ENCODE results near the gene SYNE3. TPM values are rescaled to one million over a fixed set of nuclear protein-coding genes. Genes with fewer than 3 reads are reported as not detected.

The SYNE3 gene
- total RNA-seq, 2 experiments from 2014 or later = 91.5 TPM

GRCh38 chr14:95493976-95494375 lies 22.5 kb downstream of the SYNE3 start:
- Mint-ChIP-seq H3K9me3 (ENCODE audit: insufficient read depth) (peaks cover 7% of the 10 kb centered on the region), H3K27ac (peak overlapping the region; percentile 31), H3K4me3 (no peak overlapping the region), H3K4me1 (ENCODE audit: low read depth) (peaks cover 54% of the 10 kb centered on the region), H3K36me3 (ENCODE audit: low read depth) (peaks cover 51% of the 10 kb centered on the region), H3K27me3 (ENCODE audit: low read depth) (no peaks in the 10 kb centered on the region)
- no peak for ATAC-seq
- no peak for DNase-seq
- ChIA-PET POLR2A (interaction anchor here (1.3 to 3.3 kb wide), 3 partner anchors 14 to 42 kb away, joined by 3 to 22 read pairs (median 6); partner anchors contain the start of gene GLRX5), CTCF (interaction anchor here (0.9 to 1.9 kb wide), 3 partner anchors 30 to 61 kb away, joined by 3 to 6 read pairs (median 3); no protein-coding TSS in a partner anchor)

- H3K4me3 Mint-ChIP-seq = no peak overlapping the region
- DNase-seq = no peak
- peaks cover 49% of the 10 kb centered on the region for H3K4me1 Mint-ChIP-seq (ENCODE audit: low read depth)
- H3K27ac Mint-ChIP-seq = no peak overlapping the region
- POLR2A ChIA-PET = interaction anchor here (1.0 to 3.3 kb wide), 4 partner anchors 13 to 42 kb away, joined by 3 to 22 read pairs (median 5); partner anchors contain the start of gene GLRX5
- no peak for ATAC-seq
- H3K27me3 Mint-ChIP-seq (ENCODE audit: low read depth) = no peaks in the 10 kb centered on the region
- H3K9me3 Mint-ChIP-seq (ENCODE audit: insufficient read depth) = peaks cover 7% of the 10 kb centered on the region
- H3K36me3 Mint-ChIP-seq (ENCODE audit: low read depth) = peaks cover 47% of the 10 kb centered on the region
- CTCF ChIA-PET = interaction anchor here (0.9 to 2.0 kb wide), 4 partner anchors 30 to 60 kb away, joined by 3 to 7 read pairs (median 4); no protein-coding TSS in a partner anchor
Observed at GRCh38 chr14:95493503-95493902, 22.9 kb downstream of the SYNE3 start.

- H3K27ac Mint-ChIP-seq = no peak overlapping the region
- DNase-seq (no peak), ATAC-seq (no peak)
- ChIA-PET CTCF (interaction anchor here (0.7 to 4.1 kb wide), 5 partner anchors 24 to 50 kb away, joined by 3 to 19 read pairs (median 3); no protein-coding TSS in a partner anchor), POLR2A (interaction anchor here (1.1 kb wide), 1 partner anchor 15 kb away, joined by 3 read pairs; no protein-coding TSS in a partner anchor)
- no peaks in the 10 kb centered on the region for H3K27me3 Mint-ChIP-seq (ENCODE audit: low read depth)
- no peak overlapping the region for H3K4me3 Mint-ChIP-seq
- peaks cover 7% of the 10 kb centered on the region for H3K9me3 Mint-ChIP-seq (ENCODE audit: insufficient read depth)
- peaks cover 50% of the 10 kb centered on the region for H3K36me3 Mint-ChIP-seq (ENCODE audit: low read depth)
- H3K4me1 Mint-ChIP-seq (ENCODE audit: low read depth) = peaks cover 39% of the 10 kb centered on the region
Observed at GRCh38 chr14:95491936-95492608, 24.4 kb downstream of the SYNE3 start.

- no peak overlapping the region for H3K4me3 Mint-ChIP-seq
- peaks cover 45% of the 10 kb centered on the region for H3K36me3 Mint-ChIP-seq (ENCODE audit: low read depth)
- no peaks in the 10 kb centered on the region for H3K27me3 Mint-ChIP-seq (ENCODE audit: low read depth)
- H3K27ac Mint-ChIP-seq = no peak overlapping the region
- ChIA-PET CTCF (interaction anchor here (4.1 kb wide), 1 partner anchor 36 kb away, joined by 19 read pairs; no protein-coding TSS in a partner anchor), POLR2A (no interaction called here)
- no peak for ATAC-seq
- H3K9me3 Mint-ChIP-seq (ENCODE audit: insufficient read depth) = peaks cover 7% of the 10 kb centered on the region
- peaks cover 28% of the 10 kb centered on the region for H3K4me1 Mint-ChIP-seq (ENCODE audit: low read depth)
- no peak for DNase-seq
Observed at GRCh38 chr14:95490727-95491451, 25.6 kb downstream of the SYNE3 start.

GRCh38 chr14:95490138-95490509 lies 26.3 kb downstream of the SYNE3 start:
- H3K4me3 Mint-ChIP-seq = no peak overlapping the region
- peaks cover 7% of the 10 kb centered on the region for H3K9me3 Mint-ChIP-seq (ENCODE audit: insufficient read depth)
- peaks cover 40% of the 10 kb centered on the region for H3K36me3 Mint-ChIP-seq (ENCODE audit: low read depth)
- H3K4me1 Mint-ChIP-seq (ENCODE audit: low read depth) = peaks cover 25% of the 10 kb centered on the region
- CTCF ChIA-PET = interaction anchor here (4.1 kb wide), 1 partner anchor 37 kb away, joined by 19 read pairs; no protein-coding TSS in a partner anchor
- H3K27ac Mint-ChIP-seq = no peak overlapping the region
- H3K27me3 Mint-ChIP-seq (ENCODE audit: low read depth) = no peaks in the 10 kb centered on the region
- no peak for ATAC-seq
- DNase-seq = no peak
- POLR2A ChIA-PET = no interaction called here

- ATAC-seq (no peak), DNase-seq (no peak)
- CTCF ChIA-PET = interaction anchor here (4.1 kb wide), 1 partner anchor 38 kb away, joined by 19 read pairs; no protein-coding TSS in a partner anchor
- peaks cover 21% of the 10 kb centered on the region for H3K4me1 Mint-ChIP-seq (ENCODE audit: low read depth)
- peaks cover 7% of the 10 kb centered on the region for H3K9me3 Mint-ChIP-seq (ENCODE audit: insufficient read depth)
- POLR2A ChIA-PET = no interaction called here
- H3K36me3 Mint-ChIP-seq (ENCODE audit: low read depth) = peaks cover 39% of the 10 kb centered on the region
- H3K27me3 Mint-ChIP-seq (ENCODE audit: low read depth) = no peaks in the 10 kb centered on the region
- no peak overlapping the region for H3K4me3 Mint-ChIP-seq
- peak overlapping the region; percentile 20 for H3K27ac Mint-ChIP-seq
Observed at GRCh38 chr14:95489214-95490137, 27.0 kb downstream of the SYNE3 start.

GRCh38 chr14:95488376-95489213 lies 27.9 kb downstream of the SYNE3 start:
- CTCF ChIA-PET = interaction anchor here (2.0 to 4.1 kb wide), 2 partner anchors 39 kb away, joined by 6 to 19 read pairs; no protein-coding TSS in a partner anchor

GRCh38 chr14:95487669-95488084 lies 28.8 kb downstream of the SYNE3 start:
- Mint-ChIP-seq H3K27ac (no peak overlapping the region), H3K4me3 (no peak overlapping the region), H3K4me1 (ENCODE audit: low read depth) (peaks cover 14% of the 10 kb centered on the region), H3K9me3 (ENCODE audit: insufficient read depth) (peaks cover 7% of the 10 kb centered on the region), H3K27me3 (ENCODE audit: low read depth) (no peaks in the 10 kb centered on the region), H3K36me3 (ENCODE audit: low read depth) (peaks cover 31% of the 10 kb centered on the region)
- ChIA-PET CTCF (interaction anchor here (0.7 to 2.0 kb wide), 2 partner anchors 28 to 40 kb away, joined by 3 to 6 read pairs; no protein-coding TSS in a partner anchor), POLR2A (no interaction called here)
- ATAC-seq = no peak
- DNase-seq = no peak

More at GRCh38 chr14:95488376-95489213, 27.9 kb downstream of the SYNE3 start:
- peak overlapping the region; percentile 52 for H3K27ac Mint-ChIP-seq
- POLR2A ChIA-PET = no interaction called here
- H3K4me1 Mint-ChIP-seq (ENCODE audit: low read depth) = peaks cover 16% of the 10 kb centered on the region
- H3K9me3 Mint-ChIP-seq (ENCODE audit: insufficient read depth) = peaks cover 7% of the 10 kb centered on the region
- ATAC-seq = no peak
- DNase-seq = no peak
- H3K4me3 Mint-ChIP-seq = no peak overlapping the region
- no peaks in the 10 kb centered on the region for H3K27me3 Mint-ChIP-seq (ENCODE audit: low read depth)
- H3K36me3 Mint-ChIP-seq (ENCODE audit: low read depth) = peaks cover 38% of the 10 kb centered on the region

GRCh38 chr14:95486875-95487668 lies 29.4 kb downstream of the SYNE3 start:
- Mint-ChIP-seq H3K4me1 (ENCODE audit: low read depth) (peaks cover 14% of the 10 kb centered on the region), H3K27ac (no peak overlapping the region), H3K27me3 (ENCODE audit: low read depth) (no peaks in the 10 kb centered on the region), H3K36me3 (ENCODE audit: low read depth) (peaks cover 26% of the 10 kb centered on the region), H3K9me3 (ENCODE audit: insufficient read depth) (peaks cover 4% of the 10 kb centered on the region), H3K4me3 (no peak overlapping the region)
- DNase-seq (no peak), ATAC-seq (no peak)
- ChIA-PET CTCF (interaction anchor here (0.7 to 2.0 kb wide), 2 partner anchors 28 to 40 kb away, joined by 3 to 6 read pairs; no protein-coding TSS in a partner anchor), POLR2A (no interaction called here)

GRCh38 chr14:95485222-95485819 lies 31.1 kb downstream of the SYNE3 start:
- peaks cover 17% of the 10 kb centered on the region for H3K4me1 Mint-ChIP-seq (ENCODE audit: low read depth)
- ChIA-PET POLR2A (no interaction called here), CTCF (no interaction called here)
- no peaks in the 10 kb centered on the region for H3K9me3 Mint-ChIP-seq (ENCODE audit: insufficient read depth)
- peak overlapping the region; percentile 54 for H3K27ac Mint-ChIP-seq
- H3K36me3 Mint-ChIP-seq (ENCODE audit: low read depth) = peaks cover 17% of the 10 kb centered on the region
- H3K4me3 Mint-ChIP-seq = no peak overlapping the region
- no peak for ATAC-seq
- no peak for DNase-seq
- H3K27me3 Mint-ChIP-seq (ENCODE audit: low read depth) = no peaks in the 10 kb centered on the region
